Measurements from ENCODE around the gene SSX4.
"Not testable (repeated sequence)": the region's sequence is repeated elsewhere in the genome, so short reads cannot be mapped to it uniquely, and the experiment has no call there.

Gene SSX4, protein sequence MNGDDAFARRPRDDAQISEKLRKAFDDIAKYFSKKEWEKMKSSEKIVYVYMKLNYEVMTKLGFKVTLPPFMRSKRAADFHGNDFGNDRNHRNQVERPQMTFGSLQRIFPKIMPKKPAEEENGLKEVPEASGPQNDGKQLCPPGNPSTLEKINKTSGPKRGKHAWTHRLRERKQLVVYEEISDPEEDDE

DNA sequence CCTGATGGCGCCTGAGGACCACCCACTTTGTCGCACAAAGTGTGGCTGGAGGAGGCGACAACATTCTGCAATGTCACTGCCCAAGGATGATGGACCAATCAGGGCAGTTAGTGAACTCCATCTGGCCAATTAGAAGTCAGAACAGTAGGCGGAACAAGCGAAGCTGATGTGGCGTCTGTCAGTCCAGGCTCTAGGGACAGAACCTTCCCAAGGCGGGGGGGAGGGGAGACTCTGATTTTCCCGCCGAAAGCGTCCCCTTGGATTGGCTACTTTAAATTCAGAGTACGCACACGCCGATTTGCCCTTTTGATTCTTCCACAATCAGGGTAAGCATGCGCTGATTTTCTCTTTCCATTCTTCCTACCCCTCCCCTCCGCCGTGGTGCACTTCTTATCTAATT, at the start of gene SSX4:
Gene SSX4, plus strand, starts transcription at position 301 of the 400 bp plus-strand sequence. CDS start 515 bp downstream, outside the sequence.
- not testable (repeated sequence) for DNase-seq (ENCODE audit: extremely low read depth in 1 of 2, low read depth in 1 of 2)

DNA sequence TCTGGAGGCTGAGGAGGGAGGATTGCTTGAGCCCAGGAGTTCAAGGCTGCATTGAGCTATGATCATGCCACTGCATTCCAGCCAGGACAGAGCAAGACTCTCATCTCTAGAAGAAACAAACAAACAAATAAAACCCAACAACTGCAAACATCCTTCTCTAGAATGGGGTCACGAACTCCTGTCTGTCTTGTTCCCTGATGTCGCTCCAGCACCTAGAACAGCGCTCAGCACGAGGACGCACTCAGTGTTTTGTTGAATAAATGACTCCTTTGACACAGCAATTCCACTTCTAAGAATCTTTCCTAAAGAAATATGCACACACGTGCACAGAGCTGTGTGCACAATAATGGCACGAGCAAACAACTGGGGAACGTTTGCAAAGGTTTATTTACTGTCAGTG, 37.3 kb upstream of the SSX4 start:
- DNase-seq (ENCODE audit: extremely low read depth in 1 of 2, low read depth in 1 of 2): not testable (repeated sequence)

DNA sequence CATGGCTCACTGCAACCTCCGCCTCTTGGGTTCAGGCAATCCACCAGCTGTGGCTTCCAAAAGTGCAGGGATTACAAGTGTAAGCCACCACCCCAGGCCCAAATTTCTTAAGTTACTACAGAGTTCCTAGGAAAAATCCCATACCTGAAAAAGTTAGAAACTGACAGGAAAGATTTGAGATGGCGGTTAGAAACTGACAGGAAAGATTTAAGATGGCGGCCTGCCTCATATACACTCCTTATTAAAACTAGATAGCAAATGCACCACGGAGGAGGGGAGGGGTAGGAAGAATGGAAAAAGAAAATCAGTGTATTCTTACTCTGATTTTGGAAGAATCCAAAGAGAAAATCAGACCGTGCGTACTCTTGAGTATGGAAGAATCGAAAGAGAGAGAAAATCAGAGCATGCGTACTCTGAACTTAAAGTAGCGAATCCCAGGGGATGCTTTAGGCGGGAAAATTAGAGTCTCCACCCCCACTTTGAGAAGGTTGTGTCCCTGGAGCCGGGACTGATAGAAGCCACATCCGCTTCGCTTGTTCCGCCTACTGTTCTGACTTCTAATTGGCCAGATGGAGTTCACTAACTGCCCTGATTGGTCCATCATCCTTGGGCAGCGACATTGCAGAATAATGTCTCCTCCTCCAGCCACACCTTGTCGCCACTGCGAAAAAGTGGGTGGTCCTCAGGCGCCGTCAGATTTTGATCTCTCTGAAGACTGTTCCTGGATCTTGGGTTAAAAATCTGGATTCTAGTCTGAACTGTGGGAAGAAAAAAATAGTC, 26.8 kb upstream of the SSX4 start, which contains the start of gene SSX3:
Gene SSX3, minus strand, starts transcription at position 389 of the 780 bp plus-strand sequence. CDS start 1,454 bp downstream, outside the sequence.
- not testable (repeated sequence) for DNase-seq (ENCODE audit: extremely low read depth in 1 of 2, low read depth in 1 of 2)

DNA sequence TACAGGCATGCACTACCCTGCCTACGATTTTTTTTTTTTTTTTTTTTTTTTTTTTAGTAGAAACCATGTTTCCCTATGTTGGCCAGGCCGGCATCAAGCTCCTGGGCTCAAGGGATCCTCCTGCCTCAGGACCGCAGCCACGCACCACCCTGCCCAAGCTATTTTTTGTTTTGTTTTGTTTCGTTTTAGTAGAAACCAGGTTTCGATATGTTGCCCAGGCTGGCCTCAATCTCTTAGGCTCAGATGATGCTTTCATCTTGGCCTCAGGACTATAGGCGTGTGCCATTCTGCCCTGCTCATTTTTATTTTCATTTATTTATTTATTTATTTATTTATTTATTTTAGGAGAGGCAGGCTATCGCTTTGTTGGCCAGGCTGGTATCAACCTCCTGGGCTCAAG, 25.7 kb upstream of the SSX4 start:
- no peak for DNase-seq (ENCODE audit: extremely low read depth in 1 of 2, low read depth in 1 of 2)

DNA sequence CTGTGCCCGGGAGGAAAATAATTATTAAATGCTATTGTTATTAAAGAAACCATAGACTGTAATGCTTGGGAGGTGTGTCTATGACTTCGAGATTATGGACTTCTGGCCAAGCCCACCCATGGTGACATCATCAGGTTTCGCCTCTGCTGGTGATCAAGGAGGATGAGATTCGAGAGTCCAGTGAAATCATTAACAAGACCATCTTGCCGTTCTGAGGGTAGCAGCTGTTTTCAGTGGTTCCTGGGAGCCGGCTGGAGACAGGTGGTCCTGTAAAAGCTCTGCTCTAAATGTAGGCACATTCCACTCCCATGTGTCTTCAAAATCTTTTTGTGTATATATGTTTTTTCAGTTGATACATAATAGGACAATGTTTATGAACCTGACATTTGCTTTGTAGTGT, 24.1 kb upstream of the SSX4 start:
- not testable (repeated sequence) for DNase-seq (ENCODE audit: extremely low read depth in 1 of 2, low read depth in 1 of 2)

DNA sequence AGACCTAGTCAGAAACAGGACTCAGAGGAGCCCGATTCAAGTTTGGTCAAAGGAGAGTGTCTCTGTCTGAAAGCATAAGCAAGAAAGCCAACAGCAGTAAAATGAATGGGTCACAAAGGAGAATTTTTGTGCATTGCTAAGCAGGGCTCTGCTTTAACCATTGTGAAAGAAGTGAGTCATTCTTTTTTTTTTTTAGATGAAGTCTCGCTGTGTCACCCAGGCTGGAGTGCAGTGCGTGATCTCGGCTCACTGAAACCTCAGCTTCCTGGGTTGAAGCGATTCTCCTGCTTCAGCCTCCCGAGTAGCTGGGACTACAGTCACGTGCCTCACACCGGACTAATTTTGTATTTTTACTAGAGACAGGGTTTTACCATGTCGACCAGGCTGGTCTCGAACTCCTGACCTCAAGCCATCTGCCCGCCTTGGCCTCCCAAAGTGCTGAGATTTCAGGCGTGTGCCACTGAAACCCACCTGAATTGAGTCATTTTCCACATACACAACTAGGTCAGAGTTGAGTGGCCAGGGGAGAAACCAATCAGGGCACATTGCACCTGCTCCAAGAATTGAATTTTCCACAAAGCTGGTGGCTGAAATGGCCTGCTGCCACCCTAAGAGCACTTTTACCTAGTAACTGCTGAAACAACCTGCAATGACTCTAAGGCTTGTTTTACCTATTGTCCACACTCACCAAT, 15.5 kb upstream of the SSX4 start:
- DNase-seq (ENCODE audit: extremely low read depth in 1 of 2, low read depth in 1 of 2): not testable (repeated sequence)

DNA sequence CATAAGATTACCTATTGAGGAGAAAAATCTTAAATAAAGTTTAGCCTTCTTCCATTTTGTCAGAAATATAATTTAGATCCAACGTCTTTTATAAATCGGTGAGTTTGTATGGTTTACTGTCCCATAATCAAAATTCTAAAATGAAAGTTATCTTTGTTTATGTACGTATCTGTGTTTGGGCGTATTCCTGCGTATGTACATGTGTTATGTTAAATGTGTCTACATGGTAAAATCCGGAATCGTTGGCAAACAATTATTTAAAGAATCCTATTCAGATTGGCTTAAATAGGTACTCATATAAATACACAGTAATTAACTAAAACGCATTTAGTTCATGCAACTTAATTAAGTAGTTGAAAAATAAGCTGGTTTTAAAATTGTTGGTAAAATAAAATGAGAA, 12.9 kb upstream of the SSX4 start:
- DNase-seq (ENCODE audit: extremely low read depth in 1 of 2, low read depth in 1 of 2): not testable (repeated sequence)

DNA sequence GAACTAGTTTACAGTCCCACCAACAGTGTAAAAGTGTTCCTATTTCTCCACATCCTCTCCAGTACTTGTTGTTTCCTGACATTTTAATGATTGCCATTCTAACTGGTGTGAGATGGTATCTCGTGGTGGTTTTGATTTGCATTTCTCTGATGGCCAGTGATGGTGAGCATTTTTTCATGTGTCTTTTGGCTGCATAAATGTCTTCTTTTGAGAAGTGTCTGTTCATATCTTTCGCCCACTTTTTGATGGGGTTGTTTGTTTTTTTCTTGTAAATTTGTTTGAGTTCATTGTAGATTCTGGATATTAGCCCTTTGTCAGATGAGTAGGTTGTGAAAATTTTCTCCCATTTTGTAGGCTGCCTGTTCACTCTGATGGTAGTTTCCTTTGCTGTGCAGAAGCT, 13.6 kb downstream of the SSX4 start:
- not testable (repeated sequence) for DNase-seq (ENCODE audit: extremely low read depth in 1 of 2, low read depth in 1 of 2)

DNA sequence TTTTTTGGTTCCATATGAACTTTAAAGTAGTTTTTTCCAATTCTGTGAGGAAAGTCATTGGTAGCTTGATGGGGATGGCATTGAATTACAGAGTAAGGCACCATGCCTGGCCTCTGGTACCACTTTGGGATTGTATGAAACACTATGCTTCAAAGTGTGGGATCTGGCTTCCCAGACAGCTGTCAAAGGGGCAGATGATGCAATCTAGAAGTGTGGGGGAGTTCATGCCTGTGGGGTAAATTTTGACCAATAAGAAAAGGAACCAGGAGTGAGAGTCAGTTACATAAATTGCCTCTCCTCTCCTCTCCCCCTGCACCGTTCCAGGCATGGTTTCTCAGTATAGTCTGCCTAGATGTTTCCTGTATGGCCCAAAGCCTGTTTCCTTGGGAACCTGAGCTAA, 14.5 kb downstream of the SSX4 start:
- not testable (repeated sequence) for DNase-seq (ENCODE audit: extremely low read depth in 1 of 2, low read depth in 1 of 2)

DNA sequence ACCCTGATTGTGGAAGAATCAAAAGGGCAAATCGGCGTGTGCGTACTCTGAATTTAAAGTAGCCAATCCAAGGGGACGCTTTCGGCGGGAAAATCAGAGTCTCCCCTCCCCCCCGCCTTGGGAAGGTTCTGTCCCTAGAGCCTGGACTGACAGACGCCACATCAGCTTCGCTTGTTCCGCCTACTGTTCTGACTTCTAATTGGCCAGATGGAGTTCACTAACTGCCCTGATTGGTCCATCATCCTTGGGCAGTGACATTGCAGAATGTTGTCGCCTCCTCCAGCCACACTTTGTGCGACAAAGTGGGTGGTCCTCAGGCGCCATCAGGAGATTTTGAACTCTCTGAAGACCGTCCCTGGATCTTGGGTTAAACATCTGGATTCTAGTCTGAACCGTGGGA, 28.5 kb downstream of the SSX4 start, which contains the start of gene SSX4B:
Gene SSX4B, minus strand, starts transcription at position 101 of the 400 bp plus-strand sequence. CDS start 588 bp downstream, outside the sequence.
- not testable (repeated sequence) for DNase-seq (ENCODE audit: extremely low read depth in 1 of 2, low read depth in 1 of 2)

DNA sequence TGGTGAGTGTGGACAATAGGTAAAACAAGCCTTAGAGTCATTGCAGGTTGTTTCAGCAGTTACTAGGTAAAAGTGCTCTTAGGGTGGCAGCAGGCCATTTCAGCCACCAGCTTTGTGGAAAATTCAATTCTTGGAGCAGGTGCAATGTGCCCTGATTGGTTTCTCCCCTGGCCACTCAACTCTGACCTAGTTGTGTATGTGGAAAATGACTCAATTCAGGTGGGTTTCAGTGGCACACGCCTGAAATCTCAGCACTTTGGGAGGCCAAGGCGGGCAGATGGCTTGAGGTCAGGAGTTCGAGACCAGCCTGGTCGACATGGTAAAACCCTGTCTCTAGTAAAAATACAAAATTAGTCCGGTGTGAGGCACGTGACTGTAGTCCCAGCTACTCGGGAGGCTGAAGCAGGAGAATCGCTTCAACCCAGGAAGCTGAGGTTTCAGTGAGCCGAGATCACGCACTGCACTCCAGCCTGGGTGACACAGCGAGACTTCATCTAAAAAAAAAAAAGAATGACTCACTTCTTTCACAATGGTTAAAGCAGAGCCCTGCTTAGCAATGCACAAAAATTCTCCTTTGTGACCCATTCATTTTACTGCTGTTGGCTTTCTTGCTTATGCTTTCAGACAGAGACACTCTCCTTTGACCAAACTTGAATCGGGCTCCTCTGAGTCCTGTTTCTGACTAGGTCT, 43.8 kb downstream of the SSX4 start:
- DNase-seq (ENCODE audit: extremely low read depth in 1 of 2, low read depth in 1 of 2): not testable (repeated sequence)

DNA sequence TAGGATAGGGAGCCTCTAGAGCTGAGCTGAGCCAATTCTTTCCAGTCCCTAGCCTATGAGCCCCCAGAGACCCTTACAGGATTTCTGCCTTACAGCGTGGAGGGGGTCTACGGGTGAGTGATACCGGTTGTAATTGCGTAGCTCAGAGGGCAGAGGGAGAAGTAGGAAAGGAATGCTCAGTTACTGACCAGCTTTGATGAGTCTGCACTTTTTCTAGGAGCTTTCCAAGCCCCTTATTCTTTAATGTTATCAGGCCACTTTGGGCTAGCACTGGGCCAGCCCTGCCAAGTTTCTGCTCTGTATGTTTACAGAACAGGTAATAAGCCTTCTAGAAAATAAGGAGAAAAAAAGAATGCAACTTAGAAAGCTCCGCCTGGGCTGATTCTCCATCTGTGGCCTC, 46.3 kb downstream of the SSX4 start:
- not testable (repeated sequence) for DNase-seq (ENCODE audit: extremely low read depth in 1 of 2, low read depth in 1 of 2)

DNA sequence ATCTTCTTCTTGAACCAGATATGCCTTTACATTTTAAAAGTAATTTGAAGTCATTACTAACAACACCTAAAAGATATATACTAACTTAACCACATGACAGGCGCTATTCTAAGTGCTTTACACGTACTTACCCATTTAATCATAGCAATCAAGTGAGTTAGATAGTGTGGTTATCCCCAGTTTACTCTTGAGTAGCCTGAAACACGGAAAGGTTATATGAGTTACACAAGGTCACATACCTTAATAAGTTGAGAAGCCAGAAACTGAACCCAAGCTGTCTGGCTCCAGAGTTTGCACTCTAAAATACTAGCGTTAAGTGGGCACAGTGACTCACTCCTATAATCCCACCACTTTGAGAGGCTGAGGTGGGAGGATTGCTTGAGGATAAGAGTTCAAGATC, 46.8 kb downstream of the SSX4 start:
- DNase-seq (ENCODE audit: extremely low read depth in 1 of 2, low read depth in 1 of 2): not testable (repeated sequence)

DNA sequence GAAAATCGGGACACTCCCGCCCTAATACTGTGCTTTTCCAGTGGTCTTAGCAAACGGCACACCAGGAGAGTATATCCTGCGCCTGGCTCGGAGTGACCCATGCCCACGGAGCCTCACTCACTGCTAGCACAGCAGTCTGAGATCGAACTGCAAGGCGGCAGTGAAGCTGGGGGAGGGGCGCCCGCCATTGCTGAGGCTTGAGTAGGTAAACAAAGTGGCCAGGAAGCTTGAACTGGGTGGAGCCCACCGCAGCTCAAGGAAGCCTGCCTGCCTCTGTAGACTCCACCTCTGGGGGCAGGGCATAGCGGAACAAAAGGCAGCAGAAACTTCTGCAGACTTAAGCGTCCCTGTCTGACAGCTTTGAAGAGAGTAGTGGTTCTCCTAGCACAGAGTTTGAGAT, 50.4 kb downstream of the SSX4 start:
- DNase-seq (ENCODE audit: extremely low read depth in 1 of 2, low read depth in 1 of 2): not testable (repeated sequence)

Measured in activated CD8-positive, alpha-beta memory T cell treated with anti-CD3 and anti-CD28 coated beads for 1 hour (primary cell).